SW480 (cell line): ENCODE data around the gene CST9L.

ENCODE experiments used
- DNase-seq: peaks from one replicate; pipeline ENCODE4 v3.0.0-alpha.2; 2016; ENCODE audit warnings: low spot score

Gene CST9L

DNA sequence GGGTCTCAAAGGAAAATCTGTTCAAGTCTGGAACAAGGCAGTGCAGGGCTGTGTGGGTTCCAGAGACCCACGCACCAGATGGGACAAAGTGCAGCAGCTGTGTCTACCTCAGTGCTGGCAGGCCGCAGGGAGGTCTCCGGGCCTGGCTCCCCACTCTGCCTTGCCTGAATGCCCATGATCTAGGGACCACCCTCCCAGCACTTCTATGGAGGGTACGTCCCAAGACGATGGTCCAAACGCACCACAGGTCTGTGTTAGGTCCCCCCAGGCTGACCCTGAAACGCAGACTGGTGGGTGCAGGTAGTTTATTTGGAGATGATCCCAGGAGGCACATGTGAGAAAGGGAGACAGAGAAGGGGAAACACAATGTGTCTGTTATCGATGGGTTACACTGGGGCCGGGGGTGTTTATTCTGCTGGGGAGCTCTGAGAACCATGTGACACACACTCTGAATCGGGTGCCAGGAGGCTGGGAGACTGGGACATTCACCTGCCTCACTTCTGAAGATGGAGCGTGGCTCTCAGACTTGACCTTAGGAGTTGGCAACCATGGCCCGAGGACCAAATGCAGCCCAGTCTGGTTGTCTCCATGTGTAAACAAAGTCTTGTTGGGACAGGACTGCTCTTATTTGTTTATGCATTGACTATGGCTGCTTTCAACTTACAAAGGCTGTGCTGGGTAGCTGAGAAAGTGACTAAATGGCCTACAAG is 21.7 kb downstream of the CST9L start:
- DNase-seq, result no peak

DNA sequence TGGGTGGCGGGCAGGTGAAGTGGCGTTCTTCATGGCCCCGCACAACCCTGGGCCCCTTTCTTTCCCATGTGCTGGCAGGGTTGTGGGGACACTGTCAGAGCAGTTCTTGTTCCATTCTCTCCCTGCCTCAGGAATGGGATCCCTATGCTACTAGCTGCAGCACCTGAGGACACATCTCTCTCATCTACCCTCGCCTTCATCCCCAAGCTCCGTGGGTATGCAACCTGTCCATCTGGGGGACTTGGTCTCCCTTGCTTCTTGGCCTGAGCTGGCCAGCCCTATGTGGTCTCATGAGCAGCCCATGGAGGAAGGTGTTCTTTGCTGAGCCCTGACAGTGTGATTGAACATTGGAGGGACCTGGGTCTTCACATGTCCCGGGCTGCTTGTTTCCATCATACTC is 24.2 kb downstream of the CST9L start:
- DNase-seq, result no peak

DNA sequence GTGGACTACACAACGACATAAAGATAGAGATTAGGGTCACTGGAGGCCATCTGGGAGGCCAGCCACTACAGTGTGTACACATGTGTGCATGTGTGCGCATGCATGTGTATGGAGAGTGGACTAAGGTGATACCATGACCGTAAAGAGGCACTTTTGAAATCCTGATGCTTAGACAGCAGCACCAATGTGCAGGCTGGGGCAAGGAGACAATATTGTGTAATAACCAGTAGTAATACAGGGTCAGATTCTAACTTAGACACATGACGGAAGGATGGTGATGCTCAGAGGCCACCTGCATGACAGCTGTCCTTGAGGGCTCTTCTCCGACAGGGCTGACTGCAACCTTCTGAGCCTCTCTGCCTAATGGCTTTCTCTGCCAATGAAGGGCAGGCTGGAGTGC is 25.5 kb downstream of the CST9L start:
- no peak for DNase-seq

DNA sequence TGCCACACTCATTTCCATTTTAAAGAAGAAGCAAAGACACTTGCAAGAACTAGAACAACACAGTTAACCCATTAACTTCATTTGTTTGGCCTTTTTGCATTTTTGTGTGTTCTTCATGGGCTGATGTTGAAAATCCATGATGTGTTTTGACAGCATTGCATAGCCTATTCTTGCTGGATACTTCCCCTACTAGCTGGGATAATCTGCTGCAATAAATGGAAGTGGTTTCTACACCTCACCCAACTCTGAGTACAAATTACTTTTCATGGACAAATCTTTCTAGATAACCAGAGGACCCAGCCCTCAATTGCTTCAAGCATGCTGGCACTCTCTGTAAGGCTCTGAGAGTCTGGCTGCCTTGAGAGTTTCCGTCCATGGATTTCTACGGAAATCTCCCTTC is 26.5 kb downstream of the CST9L start:
- no peak for DNase-seq

DNA sequence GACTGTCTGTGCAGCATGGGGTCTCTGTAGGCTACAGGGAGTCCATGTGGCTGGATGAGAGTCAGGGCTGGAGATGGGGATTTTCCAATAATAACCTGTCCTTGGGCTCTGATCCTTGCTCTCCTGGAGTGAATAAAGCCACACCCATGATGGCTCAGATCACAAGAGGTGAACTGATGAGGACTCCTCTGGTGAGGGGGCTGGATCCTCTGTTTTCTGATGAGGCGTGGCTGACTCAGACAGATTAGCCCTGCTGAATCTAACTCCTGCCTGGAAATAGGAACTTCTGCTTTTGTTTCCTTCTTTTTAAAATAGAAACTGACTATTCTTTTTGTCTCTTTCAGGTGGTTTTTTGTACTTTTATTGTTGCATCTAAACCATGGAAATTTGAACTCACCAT is 27.0 kb downstream of the CST9L start:
- peak; percentile 63 for DNase-seq

DNA sequence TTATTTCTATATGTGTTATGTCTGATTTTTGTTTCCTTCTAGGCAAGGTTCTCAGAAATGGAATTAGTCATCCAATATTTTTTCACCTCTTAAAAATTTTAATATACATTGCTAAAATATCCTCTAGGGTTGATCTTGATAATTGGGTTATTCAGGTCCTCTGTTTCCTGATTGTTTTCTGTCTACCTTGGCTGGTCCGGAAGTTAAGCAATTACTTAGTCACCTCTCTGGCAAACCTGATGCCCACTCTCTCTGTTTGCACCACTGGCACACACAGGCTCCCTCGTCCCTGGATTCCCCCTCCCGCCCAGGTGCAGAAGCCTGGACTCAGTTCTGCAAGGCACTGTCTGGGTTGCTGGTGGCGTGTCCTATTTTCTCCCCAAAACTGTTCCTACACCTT is 27.7 kb downstream of the CST9L start:
- DNase-seq, result peak; percentile 23

DNA sequence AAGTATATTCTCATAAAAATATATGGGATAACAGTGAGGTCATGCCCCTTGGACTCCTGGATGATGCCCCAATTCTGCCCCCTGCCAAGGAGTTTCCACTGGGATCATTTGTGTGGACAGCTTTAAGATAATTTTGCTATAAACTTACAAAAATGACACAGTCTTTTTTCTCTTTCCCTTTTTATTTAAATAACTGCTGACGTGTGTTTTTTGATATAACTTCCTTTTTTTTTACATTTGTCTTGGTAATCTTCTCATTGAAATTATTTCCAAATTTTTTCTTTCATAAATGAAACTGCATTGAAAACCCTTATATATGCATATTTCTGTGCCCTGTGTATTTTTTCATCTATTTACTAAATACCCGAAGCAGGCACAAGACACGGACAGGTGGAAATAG is 31.3 kb downstream of the CST9L start:
- no peak for DNase-seq

DNA sequence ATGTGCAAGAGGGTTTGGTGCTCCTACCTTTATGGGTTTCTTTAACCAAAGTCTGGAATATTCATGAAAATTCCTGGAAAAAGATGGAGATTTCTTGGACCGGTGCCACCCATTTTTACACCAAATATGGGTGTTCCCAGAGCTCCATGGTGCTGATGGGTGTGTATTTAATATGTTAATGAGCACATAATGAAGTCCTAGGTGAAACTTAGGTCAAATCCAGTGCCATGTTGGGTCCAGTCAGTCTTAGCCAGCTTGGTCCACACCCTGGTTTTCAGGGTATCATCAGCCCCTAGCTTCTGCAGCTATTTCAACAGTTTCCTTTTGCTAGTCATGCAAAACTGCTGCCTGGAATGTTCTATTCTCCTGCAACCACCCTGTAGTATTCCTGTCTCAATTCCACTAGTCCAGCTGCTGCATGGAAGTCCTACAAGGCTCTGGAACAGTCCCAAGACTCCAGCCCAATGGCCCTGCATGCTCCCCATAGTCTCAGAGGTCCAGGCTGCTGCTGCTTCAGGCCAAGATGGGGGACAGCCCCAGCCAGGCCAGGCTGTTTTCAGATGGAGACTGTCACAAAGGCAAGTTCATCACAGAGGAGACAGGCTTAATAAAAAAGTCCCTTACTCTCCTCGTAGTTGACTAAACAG is 31.8 kb downstream of the CST9L start:
- DNase-seq, result no peak

DNA sequence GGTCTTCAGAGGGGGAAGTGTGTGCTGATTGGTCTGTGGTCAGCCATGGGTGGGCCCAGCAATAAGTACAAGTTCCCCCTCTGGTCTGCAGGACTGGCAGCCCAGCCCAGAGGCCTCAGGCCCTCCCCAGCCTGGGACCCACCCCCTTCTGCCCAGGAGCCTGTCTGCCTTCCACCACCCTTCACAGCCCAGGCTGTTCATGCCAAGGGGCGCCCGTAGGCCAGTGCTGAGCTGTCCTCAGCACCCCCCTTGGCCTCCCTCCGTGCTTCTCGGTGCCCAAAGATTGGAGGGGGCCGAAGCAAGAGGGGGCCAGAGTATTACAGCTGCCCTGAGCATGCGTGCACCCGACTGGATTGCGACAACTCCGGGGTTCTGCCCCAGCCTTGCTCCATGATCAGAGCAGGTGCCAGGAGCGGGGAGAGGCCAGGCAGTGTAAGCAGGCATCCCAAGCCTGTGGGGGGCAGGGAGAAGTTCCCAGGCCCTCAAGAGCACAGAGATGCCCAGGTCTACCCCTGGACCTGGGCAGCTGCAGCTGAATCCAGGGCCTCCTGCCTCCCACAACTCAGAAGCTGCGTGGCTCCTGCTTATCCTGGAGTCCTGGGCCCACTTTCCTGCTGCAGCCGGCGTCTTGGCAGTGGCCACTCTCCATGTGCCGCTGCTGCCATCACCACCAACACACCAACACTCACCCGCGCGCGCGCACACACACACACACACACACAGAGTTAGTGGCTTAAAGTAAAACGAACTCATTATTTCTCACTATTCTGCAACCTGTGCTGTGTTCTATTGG is 33.3 kb downstream of the CST9L start:
- DNase-seq, result no peak

DNA sequence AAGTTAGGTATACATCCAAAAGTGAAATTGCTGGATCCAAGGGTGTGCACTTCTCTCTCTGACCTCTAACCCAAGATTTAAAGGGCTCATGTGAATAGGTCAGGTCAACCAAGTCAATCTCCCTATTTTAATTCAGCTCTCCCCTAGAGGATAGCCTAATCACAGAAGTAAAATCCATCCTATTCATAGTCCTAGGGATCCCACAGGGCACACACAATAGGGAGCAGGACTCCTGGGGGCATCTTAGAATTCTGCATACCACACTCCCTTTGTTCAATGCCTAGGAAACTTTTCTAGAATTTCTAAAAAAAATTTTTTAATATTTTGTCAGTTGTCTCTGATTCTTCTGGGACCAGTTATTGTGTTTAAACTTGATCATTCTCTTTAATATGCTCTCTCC is 35.1 kb downstream of the CST9L start:
- no peak for DNase-seq

DNA sequence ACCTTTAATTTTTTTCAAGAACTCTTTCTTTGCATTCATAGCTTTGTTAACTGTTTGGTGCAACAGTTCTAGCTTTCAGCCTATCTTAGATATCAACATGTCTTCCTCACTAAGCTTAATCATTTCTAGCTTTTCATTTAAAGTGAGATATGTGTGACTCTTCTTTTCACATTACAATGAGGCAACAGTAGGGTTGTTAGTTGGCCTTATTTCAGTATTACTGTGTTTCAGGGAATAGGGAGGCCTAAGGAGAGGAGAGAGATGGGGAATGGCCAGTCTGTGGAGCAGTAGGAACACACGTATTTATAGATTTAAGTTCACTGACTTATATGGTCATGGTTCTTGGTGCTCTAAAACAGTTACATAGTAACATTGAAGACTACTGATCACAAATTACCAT is 35.8 kb downstream of the CST9L start:
- no peak for DNase-seq

DNA sequence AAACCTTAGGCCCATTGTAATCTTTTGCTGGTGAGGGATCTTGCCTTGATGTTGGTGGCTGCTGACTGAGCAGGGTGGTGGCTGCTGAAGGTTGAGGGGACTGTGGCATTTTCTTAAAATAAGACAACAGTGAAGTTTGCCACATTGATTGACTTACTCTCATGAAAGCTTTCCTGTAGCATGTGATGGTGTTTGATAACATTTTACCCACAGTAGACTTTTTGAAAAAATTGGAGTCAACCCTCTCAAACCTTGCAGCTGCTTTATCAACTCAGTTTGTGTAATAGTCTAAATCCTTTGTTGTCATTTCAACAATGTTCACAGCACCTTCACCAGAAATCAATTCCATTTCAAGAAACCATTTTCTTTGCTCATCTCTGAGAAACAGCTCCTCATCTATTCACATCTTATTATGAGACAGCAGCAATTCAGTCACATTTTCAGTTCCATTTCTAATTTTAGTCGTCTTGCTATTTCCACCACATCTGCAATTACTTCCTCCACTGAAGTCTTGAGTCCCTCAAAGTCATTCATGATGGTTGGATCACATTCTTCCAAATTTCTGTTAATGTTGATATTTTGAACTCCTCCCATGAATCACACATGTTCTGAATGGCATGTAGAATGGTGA is 37.2 kb downstream of the CST9L start:
- no peak for DNase-seq

DNA sequence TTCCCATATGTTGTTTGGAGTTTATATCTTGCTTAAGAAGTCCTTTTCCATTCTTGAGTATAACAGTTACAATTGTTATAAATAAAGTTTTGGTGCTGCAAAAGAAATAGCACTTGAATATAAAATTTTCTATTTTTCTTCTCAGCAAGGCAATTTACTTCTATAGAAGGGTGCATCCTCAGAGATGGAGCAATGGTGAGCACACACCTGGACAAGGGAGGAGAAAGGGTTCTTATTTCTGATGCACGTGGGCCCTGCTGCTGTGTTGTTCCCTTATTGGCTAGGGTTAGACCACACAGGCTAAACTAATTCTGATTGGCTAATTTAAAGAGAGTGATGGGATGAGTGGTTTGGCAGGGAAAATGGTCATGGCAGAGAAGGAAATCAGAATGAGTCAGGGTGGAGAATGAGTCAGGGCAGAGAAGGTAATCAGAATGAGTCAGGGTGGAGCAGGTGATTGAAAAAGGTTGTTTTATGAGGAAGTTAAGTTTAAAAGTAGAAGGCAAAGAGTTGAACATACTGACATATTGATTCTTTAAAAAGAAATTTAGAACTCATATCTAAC is 39.3 kb downstream of the CST9L start:
- DNase-seq, result no peak

DNA sequence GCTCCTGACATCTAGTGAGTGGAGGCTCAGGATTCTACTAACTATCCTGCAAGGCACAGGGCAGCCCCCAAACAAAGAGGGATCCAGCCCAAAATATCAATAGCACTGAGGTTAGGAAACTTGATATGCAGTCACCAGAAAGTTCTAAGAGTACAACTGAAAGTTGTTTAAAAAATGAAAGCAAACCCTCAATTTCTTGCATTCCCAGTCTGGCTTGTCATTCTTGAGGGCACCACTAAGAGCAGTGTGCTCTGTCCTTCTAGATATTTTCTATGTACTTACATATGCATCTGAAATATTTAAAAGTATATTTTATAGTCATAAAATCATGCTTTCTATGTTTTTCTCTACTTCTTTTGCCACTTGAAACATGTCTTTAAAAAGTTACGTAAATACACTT is 41.4 kb downstream of the CST9L start:
- no peak for DNase-seq

DNA sequence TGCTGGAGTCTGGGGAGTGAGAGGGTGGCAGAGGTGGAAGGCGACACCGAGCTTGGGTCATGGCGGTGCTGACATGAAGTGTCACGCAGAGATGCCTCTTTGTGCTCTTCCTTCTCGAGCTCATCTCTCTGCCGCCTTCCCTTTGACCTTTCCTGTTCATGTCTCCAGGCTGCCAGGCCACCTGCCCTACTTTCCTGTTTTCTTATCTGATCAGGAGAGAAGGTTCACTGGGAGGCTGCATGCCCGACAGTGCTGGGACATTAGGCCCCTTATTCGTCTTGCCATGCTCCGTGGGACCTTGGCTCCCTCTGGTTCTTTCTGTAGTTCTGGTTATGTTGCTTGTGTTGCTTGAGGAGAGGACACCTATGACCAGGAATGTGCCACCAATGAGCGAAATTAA is 44.1 kb downstream of the CST9L start:
- DNase-seq, result no peak

DNA sequence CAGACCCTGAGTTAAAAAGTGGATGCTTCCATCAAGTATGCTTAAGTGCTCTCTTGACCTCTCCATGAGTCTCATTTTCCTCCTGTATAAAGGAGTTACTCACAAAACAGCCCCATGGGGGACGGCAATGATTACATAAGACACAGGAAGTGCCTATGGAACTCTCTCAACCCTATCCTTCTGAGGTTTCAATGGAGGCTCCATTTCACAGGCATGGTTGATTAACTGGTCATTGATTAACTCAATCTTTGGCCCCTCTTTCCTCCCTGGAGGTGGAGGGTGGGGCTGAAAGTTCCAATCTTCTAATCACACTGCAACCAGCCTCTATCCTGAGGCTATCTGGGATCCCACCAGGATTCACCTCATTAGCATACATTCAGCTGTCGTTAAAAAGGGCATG is 48.1 kb downstream of the CST9L start:
- no peak for DNase-seq

DNA sequence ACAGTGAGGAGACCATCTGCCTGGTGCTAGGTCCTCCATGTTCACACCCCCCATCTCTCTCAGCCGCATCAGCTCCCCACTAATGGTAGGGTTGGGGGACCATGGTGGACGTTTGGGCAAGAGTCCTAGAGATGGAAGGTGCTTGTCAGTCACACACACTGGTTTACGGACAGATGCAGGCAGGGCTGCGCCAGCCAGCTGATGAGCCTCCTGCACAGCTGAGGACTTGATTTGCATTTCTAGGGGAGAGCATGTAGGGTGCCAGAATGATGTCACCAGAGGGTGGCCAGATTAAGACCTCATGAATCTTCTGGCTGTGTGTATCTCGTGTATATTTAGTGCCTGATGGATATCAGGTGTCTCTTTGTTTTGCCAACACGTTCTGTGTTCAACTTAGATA is 48.7 kb downstream of the CST9L start:
- DNase-seq, result no peak

DNA sequence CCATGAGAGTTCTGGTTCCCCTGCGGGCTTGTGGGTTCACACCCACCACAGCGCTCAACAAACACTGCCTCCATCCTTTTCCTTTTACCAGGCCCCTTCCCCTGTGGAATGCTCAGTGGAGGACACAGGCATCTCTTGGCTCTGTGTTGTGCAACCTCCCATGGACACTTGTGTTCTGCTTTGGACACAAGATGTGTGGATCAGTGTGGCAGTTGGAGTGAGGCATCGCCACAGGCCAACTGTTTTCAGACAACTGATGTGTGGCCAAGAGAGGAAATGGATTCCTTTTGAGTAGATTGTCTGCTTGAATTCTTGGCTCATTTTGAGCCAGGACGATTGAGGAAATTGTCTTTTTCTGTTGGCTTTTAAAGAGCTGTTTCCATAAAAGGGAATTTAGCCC is 50.6 kb downstream of the CST9L start:
- no peak for DNase-seq

DNA sequence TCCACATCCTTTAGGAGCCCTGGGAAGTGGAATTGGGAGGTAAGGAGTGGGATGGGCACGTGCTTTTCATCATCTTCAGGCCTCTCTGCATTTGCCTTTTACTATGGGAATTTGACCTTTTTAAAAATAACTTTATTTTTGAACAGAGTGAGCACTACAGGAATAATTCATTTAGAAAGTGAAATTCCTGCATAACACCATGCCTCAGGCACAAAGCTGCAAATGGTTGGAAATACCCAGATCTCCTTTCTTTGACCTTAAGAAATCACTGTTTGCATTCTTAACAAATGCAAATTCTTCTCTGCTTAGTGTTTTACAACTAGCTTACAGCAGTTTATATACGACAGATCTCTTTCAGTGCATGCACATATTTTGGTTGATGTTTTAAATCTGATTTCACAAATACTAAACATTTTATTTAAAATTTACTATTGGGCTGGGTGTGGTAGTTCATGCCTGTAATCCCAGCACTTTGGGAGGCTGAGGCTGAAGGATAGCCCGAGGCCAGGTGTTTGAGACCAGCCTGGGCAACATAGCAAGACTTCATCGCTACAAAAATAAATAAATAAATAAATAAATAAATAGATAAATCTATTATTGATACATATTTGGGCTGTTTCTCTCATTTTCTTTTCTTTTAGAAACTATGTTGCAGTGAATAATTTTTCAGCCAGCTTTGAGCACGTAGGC is 52.9 kb downstream of the CST9L start:
- no peak for DNase-seq

DNA sequence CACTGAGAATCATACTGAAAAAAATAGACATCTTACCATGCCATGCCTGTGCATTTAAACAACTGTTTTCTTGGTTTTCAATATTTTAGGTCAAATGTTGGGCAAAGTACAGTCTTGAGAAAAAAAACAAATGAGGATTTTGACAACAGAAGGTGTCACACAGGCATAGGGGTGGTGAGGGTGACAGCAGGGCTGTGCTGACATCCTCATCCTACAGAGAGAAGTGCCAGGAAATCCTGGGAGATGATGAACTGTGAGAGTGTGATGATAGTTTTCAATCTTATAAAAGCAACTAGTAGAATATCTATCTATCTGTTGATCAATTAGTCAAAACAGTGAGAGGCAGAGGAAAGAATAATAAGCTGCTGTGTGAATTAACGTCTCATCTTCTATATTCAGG is 53.4 kb downstream of the CST9L start:
- no peak for DNase-seq
